K562 treated with DMSO at 1 percent for 4 hours (cell line): ENCODE data around the gene PDS5A. TPM values are rescaled to one million over a fixed set of nuclear protein-coding genes. Genes with fewer than 3 reads are reported as not detected.

ENCODE experiments used
- total RNA-seq: library from RNA; unstranded; fragments of 300-600 nt; gene quantifications from 2 replicates; pipeline ENCODE4 v1.2.3, GENCODE V29; 2022; ENCODE audit not compliant: insufficient read depth

Gene PDS5A
- total RNA-seq = 35.5 and 40.6 TPM in 2 replicates

GRCh38 chr4:39977489-39978377, at the start of gene PDS5A:
TSS of gene PDS5A (minus strand) at chr4:39977911. CDS start at chr4:39976577, 1,334 bp downstream.

Other genes starting within 250 kb of the PDS5A start
- 2.3 and 4.0 TPM in 2 replicates for gene N4BP2, start 78.9 kb upstream of the PDS5A start, total RNA-seq
- gene RHOH, start 219.1 kb upstream of the PDS5A start, total RNA-seq = 5.9 and 12.9 TPM in 2 replicates